Measurements from ENCODE around the gene LTK. TPM values are rescaled to one million over a fixed set of nuclear protein-coding genes. Genes with fewer than 3 reads are reported as not detected.

The LTK gene
- total and polyA plus RNA-seq, 10 donors: 0.93 to 7.0 (median 4.5) TPM

- Histone ChIP-seq H3K9me3 (no peaks in the 10 kb centered on the region), H3K4me3 (no peak overlapping the region), H3K4me1 (peaks cover 16 to 27% (median 19%) of the 10 kb centered on the region in 6 donors), H3K27ac (no peak overlapping the region), H3K36me3 (no peaks in the 10 kb centered on the region), H3K27me3 (replicated peaks in 1 of 7) (peaks cover 0 to 50% (median 30%) of the 10 kb centered on the region in 7 donors)
- no peak for DNase-seq
- WGBS, 5 donors: 96 to 100% (median 98%) methylated on average over 2 of the region's 2 CpGs
- TF ChIP-seq POLR2AphosphoS5 (IDR thresholded peaks at IDR 0.05) (no peak), POLR2A (IDR thresholded peaks at IDR 0.05) (no peak), CTCF (IDR thresholded peaks at IDR 0.05 in 8 of 11, conservative IDR thresholded peaks at IDR 0.05 in 3 of 11) (no peak)
- intact Hi-C loops (cut with DNase I; ENCODE audit: low total_unique reads): no loop called here
Observed at GRCh38 chr15:41489641-41490040, 24.0 kb downstream of the LTK start.

- no peak for DNase-seq
- no peak overlapping the region for H3K27ac ChIP-seq
- intact Hi-C loops (cut with DNase I; ENCODE audit: low total_unique reads): no loop called here
- H3K4me3 ChIP-seq: no peak overlapping the region
- no peaks in the 10 kb centered on the region for H3K9me3 ChIP-seq
- H3K4me1 ChIP-seq: peaks cover 5 to 24% (median 17%) of the 10 kb centered on the region in 6 donors
- H3K36me3 ChIP-seq: peaks cover 0 to 10% (median 0%) of the 10 kb centered on the region in 6 donors
- TF ChIP-seq POLR2A (IDR thresholded peaks at IDR 0.05) (no peak), POLR2AphosphoS5 (IDR thresholded peaks at IDR 0.05) (no peak), CTCF (IDR thresholded peaks at IDR 0.05 in 8 of 11, conservative IDR thresholded peaks at IDR 0.05 in 3 of 11) (no peak)
- WGBS, 5 donors: 79 to 90% (median 88%) methylated on average over 2 of the region's 2 CpGs
- peaks cover 0 to 32% (median 14%) of the 10 kb centered on the region in 7 donors for H3K27me3 ChIP-seq (replicated peaks in 1 of 7)
Observed at GRCh38 chr15:41487802-41488201, 25.8 kb downstream of the LTK start.

- Histone ChIP-seq H3K27me3 (replicated peaks in 1 of 7) (peaks cover 0 to 27% (median 10%) of the 10 kb centered on the region in 7 donors), H3K27ac (no peak overlapping the region), H3K36me3 (peaks cover 0 to 14% (median 0%) of the 10 kb centered on the region in 6 donors), H3K9me3 (no peaks in the 10 kb centered on the region), H3K4me3 (no peak overlapping the region), H3K4me1 (peaks cover under 1 to 22% (median 15%) of the 10 kb centered on the region in 6 donors)
- DNase-seq: no peak
- WGBS, 5 donors: 69 to 86% (median 79%) methylated on average over 9 of the region's 9 CpGs
- intact Hi-C loops (cut with DNase I; ENCODE audit: low total_unique reads): no loop called here
- TF ChIP-seq CTCF (IDR thresholded peaks at IDR 0.05 in 8 of 11, conservative IDR thresholded peaks at IDR 0.05 in 3 of 11): no peak
- TF ChIP-seq POLR2A (IDR thresholded peaks at IDR 0.05): no peak
- no peak for TF ChIP-seq POLR2AphosphoS5 (IDR thresholded peaks at IDR 0.05)
Observed at GRCh38 chr15:41487381-41487780, 26.2 kb downstream of the LTK start.

GRCh38 chr15:41486286-41486685 is 27.3 kb downstream of the LTK start:
- DNase-seq: peak; percentile 64
- Histone ChIP-seq H3K27ac (no peak overlapping the region), H3K36me3 (peaks cover 0 to 25% (median 7%) of the 10 kb centered on the region in 6 donors), H3K27me3 (replicated peaks in 1 of 7) (peaks cover 0 to 16% (median 4%) of the 10 kb centered on the region in 7 donors), H3K4me1 (peaks cover 0 to 15% (median 13%) of the 10 kb centered on the region in 6 donors), H3K9me3 (no peaks in the 10 kb centered on the region), H3K4me3 (no peak overlapping the region)
- intact Hi-C loops (cut with DNase I; ENCODE audit: low total_unique reads): no loop called here
- TF ChIP-seq CTCF (IDR thresholded peaks at IDR 0.05 in 8 of 11, conservative IDR thresholded peaks at IDR 0.05 in 3 of 11) (no peak), POLR2A (IDR thresholded peaks at IDR 0.05) (no peak), POLR2AphosphoS5 (IDR thresholded peaks at IDR 0.05) (peak in 1 of 3 donors; percentile 12)
- WGBS, 5 donors: 86 to 92% (median 90%) methylated on average over 24 to 43 of the region's 43 CpGs

Measured in spleen (tissue), 11 donors.